ENCODE measurements around the gene MRPL55.
A peak's percentile ranks its signal among the peaks of the same experiment; 100 is the strongest.

MRPL55 gene

DNA sequence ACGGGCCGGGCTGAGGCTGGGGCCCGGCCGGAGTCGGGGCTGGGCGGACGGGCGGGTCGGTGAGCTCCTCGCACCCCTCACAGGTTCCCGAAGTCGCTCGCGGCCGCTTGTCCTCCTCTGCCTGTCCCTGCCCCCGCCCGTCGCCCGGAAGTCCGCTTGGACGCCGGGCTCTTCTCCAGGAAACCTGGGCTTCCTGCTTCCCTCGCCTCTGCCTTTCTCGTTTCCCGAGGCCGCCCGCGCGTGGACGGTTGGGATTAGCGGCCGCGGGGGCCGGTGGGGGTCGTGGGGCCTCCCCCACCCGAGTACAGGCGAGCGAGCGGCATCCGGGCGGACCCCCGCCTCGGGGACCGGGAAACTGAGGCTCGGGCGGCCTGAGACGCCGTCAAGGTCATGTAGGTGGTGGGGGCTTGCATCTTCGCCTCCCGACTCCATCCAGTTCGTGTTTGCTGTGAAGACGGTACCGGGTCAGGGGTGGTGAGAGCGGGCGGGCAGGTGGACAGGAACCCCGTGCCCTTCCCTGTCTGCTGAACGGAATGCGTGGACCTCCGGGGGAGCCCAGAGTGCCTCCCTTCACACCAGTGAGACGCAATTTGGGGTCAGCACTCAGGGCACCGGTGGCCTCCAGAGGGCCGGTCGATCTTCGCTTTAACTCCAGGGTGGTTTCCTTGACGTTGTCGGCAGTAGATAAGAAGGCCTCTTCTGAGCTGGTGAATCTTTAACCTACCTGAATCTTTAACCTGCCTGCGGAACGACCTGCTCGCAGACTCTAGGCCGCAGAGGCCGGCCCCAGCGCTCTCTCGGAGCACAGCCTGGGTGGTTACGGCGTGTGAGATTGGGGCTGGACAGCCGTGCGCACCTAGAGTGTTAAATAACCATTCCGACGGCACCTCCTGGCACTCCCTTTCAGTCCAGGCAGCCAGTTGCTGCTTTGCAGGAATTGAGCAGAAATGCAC is 25.9 kb downstream of the MRPL55 start:
- DNase-seq = peak; percentile 38

DNA sequence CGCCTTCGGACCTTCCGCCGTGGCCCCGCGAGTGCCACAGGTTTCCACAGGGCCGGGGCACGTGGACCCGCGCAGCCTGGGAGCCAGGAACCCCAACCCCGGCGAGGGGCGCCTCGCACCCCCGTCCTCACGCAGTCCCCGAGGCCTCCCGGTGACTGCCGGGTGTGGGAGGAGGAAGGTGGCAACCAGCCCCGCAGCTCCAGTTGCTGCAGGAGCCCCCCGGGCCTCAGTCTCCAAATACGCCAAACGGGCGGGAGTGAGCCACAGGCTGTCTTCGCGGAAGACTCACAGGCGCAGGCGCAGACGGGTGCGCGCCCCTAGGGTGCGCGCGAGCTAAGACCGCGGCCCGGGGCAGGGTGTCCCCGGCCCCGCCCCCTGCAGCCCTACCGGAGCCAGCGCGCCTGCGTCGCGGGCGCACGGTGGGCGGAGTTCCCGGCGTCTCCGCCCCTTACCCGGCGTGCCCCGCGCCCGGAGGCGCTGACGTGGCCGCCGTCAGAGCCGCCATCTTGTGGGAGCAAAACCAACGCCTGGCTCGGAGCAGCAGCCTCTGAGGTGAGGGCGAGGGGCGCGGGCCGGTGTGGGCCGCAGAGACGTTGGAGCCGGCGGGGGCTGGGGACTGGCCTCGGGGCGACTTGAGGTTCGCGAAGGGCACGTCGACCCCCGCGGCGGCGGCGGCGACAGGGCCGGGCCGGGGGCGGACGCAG is 26.7 kb downstream of the MRPL55 start, which contains the start of gene ARF1:
ARF1 (plus strand) TSS at position 495 of the 704 bp plus-strand sequence. CDS start 14,407 bp downstream, outside the sequence.
- peak; percentile 95 for DNase-seq

DNA sequence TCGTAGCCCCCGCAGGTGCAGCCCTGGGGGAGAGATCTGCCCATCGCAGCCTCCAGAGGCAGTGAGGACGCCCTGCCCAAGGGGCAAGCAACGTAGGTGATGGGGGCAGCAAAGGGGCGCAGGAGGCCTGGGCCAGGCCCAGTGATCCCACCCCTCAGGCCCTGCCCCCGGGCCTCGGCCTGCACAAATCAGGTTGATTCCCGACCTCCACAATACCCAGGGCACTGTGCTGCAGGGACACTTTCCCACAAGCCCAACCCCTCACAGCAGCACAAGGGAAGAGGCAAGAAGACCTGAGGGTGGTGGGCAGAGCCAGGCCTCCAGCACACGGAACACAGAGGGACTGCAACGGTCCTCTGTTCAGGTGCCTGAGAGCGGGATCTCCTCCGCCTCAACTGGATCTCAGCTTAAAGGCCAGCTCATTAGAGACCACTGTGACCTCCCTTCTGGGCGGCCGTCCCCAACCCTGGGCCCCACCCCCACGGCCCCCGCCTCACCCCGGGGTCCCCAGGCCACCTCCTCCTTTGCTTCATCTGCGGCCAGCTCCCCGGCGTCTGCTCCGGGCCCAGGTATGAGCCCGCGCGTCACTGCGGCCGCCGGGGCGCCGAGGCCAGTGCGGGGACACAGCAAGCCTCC is 27.4 kb downstream of the MRPL55 start:
- DNase-seq = no peak

DNA sequence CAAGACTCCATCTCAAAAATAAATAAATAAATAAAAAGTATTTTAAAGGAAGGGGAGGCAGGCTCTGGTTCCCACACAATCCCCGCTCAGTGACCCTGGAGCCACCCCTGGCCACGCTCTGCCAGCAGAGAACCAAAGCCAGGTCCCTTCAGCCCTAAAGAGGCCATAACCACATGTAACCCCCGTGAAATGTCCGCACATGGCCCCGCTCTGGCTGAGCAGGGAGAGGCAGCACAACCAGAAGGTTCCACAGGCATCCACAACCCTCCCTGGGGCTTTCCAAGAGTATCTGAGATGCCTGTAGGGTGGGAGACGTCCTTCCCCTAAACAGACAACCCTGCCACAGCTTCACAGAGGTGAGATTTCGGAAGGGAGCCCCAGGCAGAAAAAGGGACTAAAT is 28.0 kb downstream of the MRPL55 start:
- no peak for DNase-seq

DNA sequence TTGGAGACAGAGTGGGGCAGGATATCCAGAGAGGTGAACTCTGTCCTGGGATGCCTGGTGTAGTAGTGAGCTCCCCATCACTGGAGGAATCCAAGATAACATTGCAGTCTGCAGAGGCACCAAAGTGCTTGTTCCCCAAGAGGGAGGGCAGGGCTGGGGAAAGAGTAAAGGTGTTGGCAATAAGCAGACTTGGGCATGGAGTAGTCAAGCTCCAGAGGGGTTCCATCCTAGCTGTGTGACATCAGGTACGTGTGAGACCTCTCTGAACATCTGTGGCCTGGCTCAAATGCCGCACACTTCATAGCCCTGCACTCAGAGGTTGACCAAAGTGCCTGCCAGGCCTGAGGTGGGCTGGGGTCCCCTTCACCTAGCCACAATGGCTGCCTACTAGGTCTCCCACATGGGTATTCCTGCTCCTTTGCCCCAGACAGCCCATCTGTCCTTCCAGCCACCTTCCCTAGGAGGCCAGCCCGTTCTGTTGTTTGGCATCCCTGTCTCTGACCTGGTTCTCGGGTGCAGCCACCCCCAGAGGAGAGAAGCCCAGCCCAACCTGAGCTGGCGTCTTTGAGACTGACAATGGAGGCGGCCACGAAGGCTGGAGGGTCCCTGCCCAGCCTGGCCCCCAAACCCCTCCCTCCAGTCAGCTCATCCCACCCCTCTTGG is 29.4 kb downstream of the MRPL55 start:
- DNase-seq = no peak

DNA sequence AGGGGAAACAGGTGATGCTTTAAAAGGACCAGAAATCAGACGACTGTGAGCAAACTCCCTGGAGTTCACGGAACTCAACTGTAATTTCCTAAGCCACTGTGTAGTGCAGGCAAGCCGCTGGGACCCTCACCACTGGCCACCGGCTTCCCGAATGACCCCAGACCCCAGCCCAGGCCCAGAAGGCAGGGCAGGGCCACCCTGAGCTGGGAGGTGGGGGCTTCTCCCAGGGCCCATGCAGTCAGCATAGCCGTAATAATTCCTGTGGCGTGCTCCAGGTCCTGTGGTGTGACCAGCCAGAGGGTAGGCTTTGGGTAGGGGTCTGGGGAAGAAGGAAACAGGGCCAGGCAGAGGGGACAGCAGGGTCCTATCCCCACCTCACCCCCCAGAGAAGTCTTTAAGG is 30.1 kb downstream of the MRPL55 start:
- DNase-seq = no peak

DNA sequence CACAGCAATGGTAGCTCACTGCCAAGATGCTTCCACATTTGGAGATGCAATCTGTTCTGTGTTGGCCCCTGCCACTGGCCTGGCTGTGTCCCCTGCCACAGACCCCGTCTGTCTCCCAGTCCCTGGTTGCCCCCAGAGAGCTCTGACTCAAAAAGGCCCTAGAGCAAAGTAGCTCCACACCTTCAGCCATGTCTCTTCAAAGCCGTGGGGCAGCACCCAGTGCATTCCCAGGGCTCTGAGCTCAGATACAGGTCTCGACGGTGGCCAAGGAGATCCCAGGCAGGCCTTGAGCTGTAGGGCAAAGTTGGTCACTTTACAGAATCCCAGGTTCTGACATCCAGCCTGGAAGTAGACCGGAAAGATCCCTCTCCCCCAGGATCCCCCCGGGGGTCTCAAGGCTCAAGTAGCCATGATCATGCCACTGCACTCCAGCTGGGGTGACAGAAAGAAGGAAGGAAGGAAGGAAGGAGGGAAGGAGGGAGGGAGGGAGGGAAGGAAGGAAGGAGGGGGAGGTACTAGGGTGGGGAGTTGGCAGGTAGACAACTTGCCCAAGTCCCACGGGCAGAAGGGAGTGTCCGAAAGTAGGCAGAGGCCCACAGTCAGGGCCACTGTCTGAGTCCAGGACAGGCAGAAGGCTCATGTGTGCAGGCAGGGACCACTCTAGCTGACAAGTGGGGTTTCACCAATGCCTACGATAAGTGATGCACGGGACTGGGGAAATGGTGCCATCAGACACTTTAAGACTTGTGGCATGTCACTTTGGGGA is 31.4 kb downstream of the MRPL55 start:
- no peak for DNase-seq

DNA sequence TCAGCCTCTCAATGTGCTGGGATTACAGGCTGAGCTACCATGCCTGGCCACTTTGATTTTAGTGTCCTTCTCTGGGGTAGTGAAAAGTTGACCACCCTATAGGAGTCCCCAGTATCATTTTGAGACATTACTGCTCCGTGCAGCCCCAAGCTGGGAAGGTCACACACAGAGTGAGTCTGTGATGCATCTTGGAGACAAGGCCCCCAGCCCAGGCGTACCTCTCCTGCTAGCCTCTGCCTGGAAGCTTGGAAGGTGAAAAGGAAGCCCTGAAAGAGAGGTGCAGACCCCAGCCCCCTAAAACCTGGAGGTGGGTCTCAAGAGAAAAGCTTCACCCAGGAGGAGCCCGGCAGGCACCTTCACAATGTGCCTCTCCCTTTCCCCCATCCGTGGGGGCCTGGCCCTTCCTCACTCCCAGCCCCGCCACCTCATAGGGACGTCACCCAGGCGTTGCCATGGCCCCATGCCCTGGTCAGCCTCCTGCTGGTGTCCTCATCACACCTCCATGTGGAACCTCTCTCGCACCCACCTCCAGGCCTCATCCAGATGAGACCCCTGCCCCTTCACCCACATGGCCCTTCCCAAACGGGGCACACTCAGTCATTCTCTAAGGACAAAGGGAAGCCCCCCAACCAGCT is 32.2 kb downstream of the MRPL55 start:
- no peak for DNase-seq

DNA sequence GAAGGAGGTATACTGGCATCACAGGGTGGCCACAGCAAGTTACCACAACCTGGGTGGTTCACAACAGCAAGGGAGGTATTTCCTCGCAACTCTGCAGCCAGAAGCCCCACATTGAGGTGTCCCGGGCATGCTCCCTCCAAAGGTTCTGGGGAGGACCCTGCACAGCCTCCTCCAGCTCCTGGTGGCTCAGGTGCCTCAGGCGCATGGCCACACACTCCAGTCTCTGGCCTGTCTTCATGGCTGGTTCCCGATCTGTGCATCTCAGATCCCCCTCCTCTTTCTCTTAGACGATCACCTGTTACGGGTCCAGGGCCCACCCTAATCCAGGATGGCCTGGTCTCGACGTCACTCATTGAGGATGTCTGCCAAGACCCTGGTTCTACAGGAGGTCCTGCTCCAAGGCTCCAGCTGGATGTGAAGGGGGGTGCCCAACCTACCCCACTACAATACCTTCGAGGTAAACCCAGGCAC is 33.3 kb downstream of the MRPL55 start:
- DNase-seq = no peak

DNA sequence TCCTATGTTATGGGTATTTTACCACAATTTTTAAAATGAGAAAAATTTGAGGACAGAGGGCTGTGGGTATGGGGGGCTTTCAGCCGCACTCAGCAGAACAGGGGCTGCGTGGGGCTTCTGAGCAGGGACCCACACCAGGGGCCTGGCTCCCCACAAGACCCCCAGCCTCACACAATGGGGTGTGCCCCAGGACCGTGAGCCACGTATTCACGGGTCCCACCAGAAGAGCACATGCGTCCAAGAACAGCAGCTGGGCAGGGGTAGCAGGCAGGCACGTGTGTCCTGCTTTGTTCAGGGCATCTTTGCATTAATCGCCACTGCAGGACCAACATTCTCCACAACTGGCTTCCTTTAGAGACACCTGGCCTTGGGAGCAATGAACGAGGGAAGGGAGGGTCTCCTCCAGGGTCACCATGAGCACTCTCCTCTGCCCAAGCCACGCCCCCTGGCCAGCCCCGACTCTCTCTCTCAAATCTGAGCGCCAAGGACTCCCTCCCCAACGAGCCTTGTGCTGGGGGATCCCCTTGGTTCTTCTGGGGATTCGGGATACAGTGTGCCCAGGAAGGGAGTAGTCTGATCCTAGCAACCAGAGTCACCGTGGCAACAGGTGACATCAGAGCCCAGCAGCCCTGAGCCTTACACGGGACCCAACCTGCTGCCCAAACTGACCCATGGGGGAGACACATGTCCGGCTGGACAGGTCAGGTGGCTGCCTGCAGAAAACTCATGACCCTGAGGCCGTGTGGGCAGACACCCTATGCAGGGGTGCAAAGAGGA is 34.0 kb downstream of the MRPL55 start:
- DNase-seq = no peak

DNA sequence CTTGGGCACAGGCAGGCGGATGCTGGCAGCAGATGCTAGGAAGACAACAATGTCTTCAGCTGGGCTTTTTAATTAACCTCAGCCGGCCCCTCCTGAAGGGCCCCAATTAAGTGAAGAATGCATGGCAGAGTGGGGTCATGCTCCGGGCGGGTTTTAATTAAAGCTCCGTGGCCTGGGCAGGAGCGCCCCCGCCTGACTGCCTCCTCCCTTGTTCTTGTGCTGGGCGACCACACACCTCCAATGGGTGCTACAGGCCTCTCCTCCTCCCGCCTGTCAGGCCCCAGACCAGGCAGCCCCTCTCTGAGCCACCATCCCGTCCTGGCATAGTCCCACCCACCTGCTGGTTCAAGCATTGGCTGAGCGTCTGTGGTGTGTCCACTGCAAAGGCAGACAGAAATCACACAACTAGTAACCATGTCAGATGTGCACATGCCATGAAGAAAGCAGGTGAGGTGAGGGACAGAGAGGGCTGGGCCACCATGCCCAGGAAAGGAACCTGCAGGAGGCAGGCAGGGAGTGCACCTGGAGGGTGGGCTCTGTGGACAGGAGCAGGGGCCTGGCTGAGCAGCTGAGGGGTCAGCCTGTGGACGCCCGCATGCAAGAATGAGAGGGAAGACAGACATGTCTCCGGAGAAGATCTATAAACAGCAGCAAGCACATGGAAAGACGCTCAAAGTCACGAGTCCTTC is 35.1 kb downstream of the MRPL55 start:
- no peak for DNase-seq

DNA sequence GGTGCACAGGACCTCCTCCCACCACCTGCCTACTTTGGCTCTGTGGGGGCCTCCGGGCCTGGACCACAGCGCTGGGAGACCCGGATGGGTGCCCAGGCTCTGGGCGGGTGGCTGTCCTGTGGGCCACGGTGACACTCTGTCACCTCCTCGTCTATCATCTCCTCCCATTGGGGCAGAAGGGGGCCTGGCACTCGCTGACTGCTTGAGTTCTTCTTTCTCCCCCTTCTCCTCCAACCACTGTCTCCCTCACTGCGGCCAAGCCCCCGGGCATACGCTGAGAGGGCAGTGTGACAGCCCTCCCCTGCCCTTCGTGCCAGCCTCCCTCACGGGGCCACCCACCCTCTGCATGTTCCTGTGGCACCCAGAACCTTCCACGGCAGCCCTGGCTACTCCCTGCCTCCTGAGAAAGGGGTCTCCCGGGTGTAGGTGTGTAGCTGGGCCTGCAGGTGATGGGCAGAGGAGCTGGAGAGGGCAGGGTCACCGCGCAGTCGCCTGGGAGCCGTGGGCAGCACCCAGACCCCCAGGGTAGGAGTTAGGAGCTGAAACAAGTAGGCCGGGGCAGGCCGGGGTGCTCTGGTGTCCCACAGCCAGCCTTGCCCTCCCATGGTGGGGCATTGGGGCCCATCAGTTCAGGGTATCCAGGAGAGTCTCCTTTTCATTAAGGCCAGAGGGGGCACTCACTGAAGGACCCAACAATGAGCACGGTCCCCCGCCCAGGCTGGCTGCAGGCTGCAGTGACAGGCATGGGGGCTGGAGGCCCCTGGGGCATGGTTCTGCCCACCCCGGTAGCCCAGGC is 35.8 kb downstream of the MRPL55 start:
- DNase-seq = no peak

DNA sequence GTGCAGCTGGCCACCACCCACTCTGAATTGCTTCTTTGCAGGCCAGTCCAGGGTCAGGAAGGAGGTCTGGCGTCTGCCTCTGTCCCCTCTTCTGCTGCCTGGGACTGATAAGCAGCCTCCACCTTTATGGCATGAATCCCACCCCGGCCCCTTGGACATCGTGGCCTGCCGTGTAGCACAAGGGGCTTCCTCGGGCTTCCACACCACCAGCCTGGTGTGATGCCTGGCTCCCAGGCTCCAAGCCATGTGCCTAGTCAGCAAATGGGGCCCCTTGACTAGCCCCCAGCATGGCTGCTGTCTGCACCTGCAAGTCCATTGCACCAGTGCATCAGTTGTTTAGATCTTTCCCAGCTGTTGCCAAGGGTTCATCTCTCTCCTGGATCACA is 36.4 kb downstream of the MRPL55 start:
- DNase-seq = no peak

DNA sequence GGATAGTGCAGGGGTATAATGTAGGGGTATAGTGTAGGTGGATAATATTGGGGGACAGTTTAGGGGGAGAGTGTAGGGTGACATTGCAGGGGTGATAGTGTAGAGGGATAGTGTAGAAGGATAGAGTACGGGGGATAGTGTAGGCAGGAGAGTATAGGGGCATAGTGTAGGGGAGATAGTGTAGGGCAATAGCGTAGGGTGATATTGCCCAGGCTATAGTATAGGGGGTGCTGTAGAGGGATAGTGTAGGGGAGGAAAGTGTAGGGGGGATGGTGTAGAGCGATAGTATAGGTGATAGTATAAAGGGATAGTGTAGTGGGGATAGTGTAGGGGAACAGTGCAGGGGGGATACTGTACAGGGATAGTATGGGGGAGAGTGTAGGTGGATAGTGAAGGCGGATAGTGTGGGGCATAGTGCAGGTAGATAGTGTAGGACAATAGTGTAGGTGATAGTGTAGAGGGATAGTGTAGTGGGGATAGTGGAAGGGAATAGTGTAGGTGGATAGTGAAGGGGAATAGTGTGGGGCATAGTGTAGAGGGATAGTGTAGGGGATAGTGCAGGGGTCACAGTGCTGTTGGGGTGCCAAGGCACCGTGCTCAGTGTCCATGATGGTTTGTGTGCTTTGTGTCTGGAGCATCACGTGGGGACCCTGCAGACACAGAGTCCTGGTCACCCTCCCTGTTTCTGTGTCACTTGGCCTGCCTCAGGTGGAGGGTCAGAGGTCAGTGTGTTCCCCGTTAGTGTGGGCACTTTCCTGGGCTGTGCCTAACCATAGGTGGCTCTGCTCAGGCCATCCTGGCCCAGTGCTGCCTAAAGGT is 37.1 kb downstream of the MRPL55 start:
- no peak for DNase-seq

DNA sequence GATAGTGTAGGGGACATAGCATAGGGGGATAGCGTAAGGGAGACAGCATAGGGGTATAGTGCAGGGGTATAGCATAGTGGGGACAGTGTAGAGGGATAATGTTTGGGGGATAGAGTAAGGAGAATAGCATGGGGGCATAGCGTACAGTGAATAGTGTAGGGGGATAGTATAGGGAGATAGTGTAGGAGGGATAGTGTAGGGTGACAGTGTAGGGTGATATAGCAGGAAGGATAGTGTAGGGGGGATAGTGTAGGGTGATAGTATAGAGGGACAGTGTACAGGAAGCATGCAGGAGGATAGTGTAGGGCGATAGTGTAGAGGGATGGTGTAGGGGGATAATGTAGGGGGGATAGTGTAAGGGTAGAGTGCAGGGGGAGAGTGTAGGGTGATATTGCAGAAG is 38.2 kb downstream of the MRPL55 start:
- no peak for DNase-seq

DNA sequence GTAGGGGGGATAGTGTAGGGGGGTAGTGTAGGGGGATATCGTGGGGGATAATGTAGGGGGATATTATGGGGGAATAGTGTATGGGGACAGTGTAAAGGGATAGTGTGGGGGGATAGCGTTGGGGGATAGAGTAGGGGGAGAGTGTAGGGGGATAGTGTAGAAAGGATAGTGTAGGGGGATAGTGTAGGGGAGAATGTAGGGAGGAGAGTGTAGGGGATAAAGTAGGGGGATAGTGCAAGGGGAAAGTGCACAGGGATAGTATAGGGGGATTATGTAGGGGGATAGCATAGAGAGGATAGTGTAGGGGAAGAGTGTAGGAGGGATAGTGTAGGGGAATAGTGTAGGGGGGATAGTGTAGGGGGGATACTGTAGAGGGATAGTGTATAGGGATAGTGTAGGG is 38.9 kb downstream of the MRPL55 start:
- no peak for DNase-seq

DNA sequence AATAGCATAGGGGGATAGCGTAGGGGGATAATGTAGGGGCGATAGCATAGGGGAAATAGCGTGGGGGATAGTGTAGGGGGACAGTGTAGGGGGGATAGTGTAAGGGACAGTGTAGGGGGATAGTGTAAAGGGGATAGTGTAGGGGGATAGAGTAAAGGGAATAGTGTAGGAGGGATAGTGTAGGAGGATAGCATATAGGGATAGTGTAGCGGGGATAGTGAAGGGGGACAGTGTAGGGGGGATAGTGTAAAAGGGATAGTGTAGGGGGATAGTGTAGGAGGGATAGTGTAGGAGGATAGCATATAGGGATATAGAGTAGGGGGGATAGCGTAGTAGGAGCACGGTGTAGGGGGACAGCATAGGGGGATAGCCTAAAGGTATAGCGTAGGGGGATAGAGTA is 40.7 kb downstream of the MRPL55 start:
- DNase-seq = no peak

DNA sequence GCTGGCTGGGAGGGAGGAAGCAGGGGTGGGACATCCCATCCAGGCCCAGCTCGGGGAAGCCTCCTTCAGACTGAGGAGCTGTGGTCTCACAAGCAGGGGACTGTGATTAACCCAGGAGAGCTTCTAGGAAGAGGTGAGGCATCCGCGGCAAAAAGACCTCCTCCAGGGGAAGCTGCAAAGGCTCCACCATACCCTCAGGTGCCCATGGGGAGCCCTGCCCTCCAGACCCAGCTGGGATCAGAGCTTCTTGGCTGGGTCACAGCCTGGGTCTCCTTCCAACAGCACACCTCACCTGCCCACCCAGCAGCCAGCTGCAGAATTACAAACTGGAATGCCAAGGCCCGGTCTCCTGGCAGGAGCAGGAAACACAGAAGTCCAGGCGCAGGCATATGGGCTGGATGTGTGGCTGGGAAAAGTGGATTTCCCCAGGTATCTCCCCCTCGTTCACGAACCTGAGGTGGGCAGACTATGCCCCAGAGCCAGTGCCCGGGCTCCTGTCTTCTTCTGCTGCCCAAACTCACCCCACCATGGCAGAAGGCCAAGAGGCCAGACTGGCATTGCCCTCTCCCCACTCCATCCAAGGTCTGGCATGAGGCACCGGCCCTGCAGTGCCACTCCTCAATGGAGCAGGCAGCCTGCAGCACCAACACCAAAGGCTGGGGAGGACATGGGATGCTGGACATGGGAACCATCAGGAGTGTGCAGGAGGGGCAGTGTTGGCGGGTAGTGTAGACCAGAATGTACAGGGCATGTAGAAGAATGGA is 42.0 kb downstream of the MRPL55 start:
- DNase-seq = no peak

Data from CD4-positive, alpha-beta T cell treated with Interleukin-12 subunit alpha and Interleukin-12 subunit beta, for 1 hour (primary cell).